Measurements from ENCODE around the gene TNFSF13.
"Not testable (repeated sequence)": the region's sequence is repeated elsewhere in the genome, so short reads cannot be mapped to it uniquely, and the experiment has no call there.

Gene TNFSF13

DNA sequence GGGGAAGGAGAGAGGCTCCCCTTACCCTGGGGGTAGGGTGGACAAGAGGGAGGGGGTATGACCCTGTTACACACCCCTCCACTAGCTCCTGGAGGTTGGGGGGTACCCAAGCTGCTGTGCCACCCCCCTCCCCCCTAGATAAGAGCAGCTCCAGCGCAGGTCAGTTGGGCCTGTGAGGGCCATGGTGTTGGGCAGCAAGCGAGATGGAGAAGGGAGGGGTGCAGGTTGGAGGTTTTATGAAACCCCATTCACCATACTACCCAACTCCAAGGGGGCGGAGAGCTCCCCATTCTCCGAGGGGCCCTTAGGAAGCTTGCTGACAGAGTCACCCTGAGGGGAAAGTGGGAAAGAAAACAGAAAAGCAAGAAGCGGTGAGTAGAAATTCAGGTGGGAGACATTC lies 33.0 kb downstream of the TNFSF13 start:
- DNase-seq (ENCODE audit: low read depth in 2 of 2): no peak

DNA sequence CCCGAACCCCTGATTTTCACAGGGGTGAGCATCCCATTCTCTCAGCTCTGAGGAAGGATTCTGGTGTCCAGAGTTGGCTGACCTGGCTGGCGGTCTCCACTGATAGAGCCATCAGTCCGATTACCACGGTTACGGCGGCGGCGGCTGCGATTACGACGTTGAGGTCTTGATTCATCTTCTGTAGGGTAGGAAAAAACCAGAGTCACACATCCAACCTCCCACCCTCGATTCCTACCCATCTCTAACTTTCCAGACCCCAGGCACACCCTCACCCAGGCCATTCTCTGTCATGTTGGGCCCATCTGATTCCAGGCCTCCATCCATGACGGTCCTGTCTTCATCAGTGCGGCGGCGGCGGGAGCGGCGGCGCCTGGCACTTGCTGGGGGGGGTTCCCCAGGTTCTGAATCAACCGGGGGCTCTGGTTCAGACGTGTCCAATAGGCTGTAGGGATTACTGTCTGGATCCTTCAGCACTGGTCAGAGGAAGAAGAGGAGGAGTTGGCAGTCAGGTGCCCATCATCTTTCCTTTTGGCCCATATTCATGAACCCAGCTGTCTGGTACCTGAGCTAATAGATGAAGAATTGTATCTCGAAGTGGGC lies 34.0 kb downstream of the TNFSF13 start:
- no peak for DNase-seq (ENCODE audit: low read depth in 2 of 2)

- no peak for DNase-seq (ENCODE audit: low read depth in 2 of 2)
These were observed 34.7 kb downstream of the TNFSF13 start for GRCh38 chr17:7593296-7593695.

- DNase-seq (ENCODE audit: low read depth in 2 of 2): not testable (repeated sequence)
These were observed 39.0 kb downstream of the TNFSF13 start for GRCh38 chr17:7597561-7597960.

DNA sequence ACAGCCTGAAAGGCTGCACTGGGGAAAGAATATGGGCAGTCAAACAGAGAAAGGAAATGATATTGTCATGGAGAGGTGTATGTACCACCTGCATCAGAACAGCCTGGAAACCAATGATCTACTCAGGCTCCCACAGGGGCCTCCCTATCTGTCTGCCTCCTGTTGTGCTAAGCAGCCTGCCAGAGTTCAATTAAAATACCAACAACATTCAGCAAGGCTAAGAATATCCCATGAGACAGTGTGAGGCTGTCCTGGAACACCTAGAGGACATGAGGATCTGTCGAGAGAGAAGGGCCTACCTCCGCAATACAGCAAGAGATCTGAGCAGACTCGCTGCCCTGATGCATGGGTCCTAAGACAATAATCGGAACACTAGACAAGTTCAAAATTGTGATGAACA lies 47.7 kb downstream of the TNFSF13 start:
- no peak for DNase-seq (ENCODE audit: low read depth in 2 of 2)

GRCh38 chr17:7610641-7611040 lies 52.1 kb downstream of the TNFSF13 start:
- DNase-seq (ENCODE audit: low read depth in 2 of 2): no peak
